T-helper 2 cell treated with Interferon-gamma antibody and Interleukin-4, amounts not matched to agents 100 ng/mL and 5 ng/mL, for 36 hours (primary cell): ENCODE data around the gene SLC35G3. TPM values are rescaled to one million over a fixed set of nuclear protein-coding genes. Genes with fewer than 3 reads are reported as not detected.
"Not testable (repeated sequence)": the region's sequence is repeated elsewhere in the genome, so short reads cannot be mapped to it uniquely, and the experiment has no call there.

Experiments used
- intact Hi-C: fragments of 100-400 bp; cut with micrococcal nuclease; formaldehyde crosslinking; loops from one replicate; pipeline ENCODE4 v1.15.1; 2023
- total RNA-seq: library from RNA; stranded (reverse); gene quantifications from 2 replicates; pipeline ENCODE4 v1.2.3, GENCODE V29; 2022

SLC35G3 gene
- total RNA-seq, 1 donor from 2014 or later, result not detected

- intact Hi-C loops, result no loop called here
Measured at GRCh38 chr17:35167046-35167445, 27.1 kb downstream of the SLC35G3 start.

GRCh38 chr17:35166526-35166925 is 27.7 kb downstream of the SLC35G3 start:
- intact Hi-C loops, result no loop called here

GRCh38 chr17:35164716-35165115 is 29.5 kb downstream of the SLC35G3 start:
- intact Hi-C loops, result no loop called here

GRCh38 chr17:35163886-35164285 is 30.3 kb downstream of the SLC35G3 start:
- intact Hi-C loops, result no loop called here

- intact Hi-C loops, result no loop called here
Measured at GRCh38 chr17:35162755-35163154, 31.4 kb downstream of the SLC35G3 start.

GRCh38 chr17:35161281-35161761 is 32.9 kb downstream of the SLC35G3 start:
- intact Hi-C loops, result no loop called here

GRCh38 chr17:35160354-35161201 is 33.6 kb downstream of the SLC35G3 start:
- intact Hi-C loops, result no loop called here

- intact Hi-C loops, result no loop called here
Measured at GRCh38 chr17:35159940-35160339, 34.3 kb downstream of the SLC35G3 start.

- intact Hi-C loops, result no loop called here
Measured at GRCh38 chr17:35155246-35155645, 38.9 kb downstream of the SLC35G3 start.

- intact Hi-C loops, result no loop called here
Measured at GRCh38 chr17:35154196-35155165, 39.7 kb downstream of the SLC35G3 start.

- intact Hi-C loops, result no loop called here
Measured at GRCh38 chr17:35152421-35153140, 41.6 kb downstream of the SLC35G3 start.

GRCh38 chr17:35151080-35151479 is 43.1 kb downstream of the SLC35G3 start:
- intact Hi-C loops, result not testable (repeated sequence)

GRCh38 chr17:35149941-35150340 is 44.3 kb downstream of the SLC35G3 start:
- intact Hi-C loops, result loop anchor here (10.0 kb wide), 1 partner anchor 595 kb away; no protein-coding TSS in a partner anchor

GRCh38 chr17:35148144-35148543 is 46.0 kb downstream of the SLC35G3 start:
- intact Hi-C loops, result loop anchor here (10.0 kb wide), 1 partner anchor 597 kb away; no protein-coding TSS in a partner anchor

- intact Hi-C loops, result loop anchor here (10.0 kb wide), 1 partner anchor 597 kb away; no protein-coding TSS in a partner anchor
Measured at GRCh38 chr17:35147375-35147905, 46.8 kb downstream of the SLC35G3 start, which contains the start of gene UNC45B. TSS of gene UNC45B (plus strand) at chr17:35147817. CDS start at chr17:35148264, 447 bp downstream.

- intact Hi-C loops, result loop anchor here (10.0 kb wide), 1 partner anchor 598 kb away; no protein-coding TSS in a partner anchor
Measured at GRCh38 chr17:35146214-35146833, 47.9 kb downstream of the SLC35G3 start.

GRCh38 chr17:35144840-35145239 is 49.4 kb downstream of the SLC35G3 start:
- intact Hi-C loops, result loop anchor here (5.0 to 10.0 kb wide), 2 partner anchors 442 to 600 kb away; partner anchors contain the start of gene AP2B1
